BJ (cell line): ENCODE data around the gene SMARCD1. TPM values are rescaled to one million over a fixed set of nuclear protein-coding genes. Genes with fewer than 3 reads are reported as not detected.

Experiments used
- CTCF ChIA-PET: fragments of 350-600 bp; formaldehyde crosslinking; extraction: SDS; loops from one replicate; lab custom pipeline; 2021; ENCODE audit warnings: antibody characterized with exemption, inconsistent platforms; lab: Yijun Ruan, JAX
- POLR2A ChIA-PET: fragments of 300-600 bp; sonication (Branson Sonifier 250); formaldehyde crosslinking; extraction: SDS; loops from one replicate; lab custom pipeline; 2021; ENCODE audit warnings: antibody characterized with exemption; lab: Charles Lee
- DNase-seq: peaks from one replicate; pipeline ENCODE4 v3.0.0-alpha.2; 2011; ENCODE audit warnings: low read depth
- H3K27me3 ChIP-seq: 2 replicates; pipeline ENCODE4 v1.6.0; 2011; ENCODE audit warnings: low read length; ENCODE audit not compliant: control insufficient read depth, insufficient read depth
- H3K36me3 ChIP-seq: 2 replicates; pipeline ENCODE4 v1.5.1; 2011; ENCODE audit warnings: low read length; ENCODE audit not compliant: control insufficient read depth, insufficient read depth
- H3K4me3 ChIP-seq: 2 replicates; pipeline ENCODE4 v1.5.1; 2011; ENCODE audit warnings: low read depth, mild to moderate bottlenecking, control low read depth, low read length
- CTCF ChIP-seq: IDR thresholded peaks from 2 replicates; pipeline ENCODE4 v1.5.1; 2011; ENCODE audit warnings: low read depth, mild to moderate bottlenecking, control low read depth, inconsistent platforms, low read length, moderate library complexity; ENCODE audit not compliant: insufficient read depth
- polyA plus RNA-seq: library from polyadenylated mRNA; depleted of rRNA; stranded (reverse); fragments of >200 nt; gene quantifications from 2 replicates; pipeline ENCODE4 v1.2.3, GENCODE V29; 2011

SMARCD1 gene
- polyA plus RNA-seq, 1 experiment: 56.0 TPM

GRCh38 chr12:50056639-50056976 lies 28.5 kb upstream of the SMARCD1 start:
- CTCF ChIA-PET: interaction anchor here (0.7 to 10.7 kb wide), 31 partner anchors 9 to 565 kb away, joined by 3 to 301 read pairs (median 5); partner anchors contain the start of genes AQP5, AQP6 and RACGAP1
- DNase-seq: no peak
- POLR2A ChIA-PET: no interaction called here
- peaks cover 15% of the 10 kb centered on the region for H3K27me3 ChIP-seq
- peak overlapping the region; percentile 54 for H3K4me3 ChIP-seq
- H3K36me3 ChIP-seq: no peaks in the 10 kb centered on the region
- no peak for TF ChIP-seq CTCF

GRCh38 chr12:50057000-50057841 lies 27.9 kb upstream of the SMARCD1 start, which contains the start of gene ASIC1:
TSS of gene ASIC1 (plus strand) at chr12:50057596. CDS start at chr12:50058767, 1,171 bp downstream.
- Histone ChIP-seq H3K36me3 (no peaks in the 10 kb centered on the region), H3K27me3 (peaks cover 13% of the 10 kb centered on the region), H3K4me3 (peak within 1 kb of the TSS; percentile 54)
- CTCF ChIA-PET: interaction anchor here (0.7 to 19.9 kb wide), 11 partner anchors 9 to 189 kb away, joined by 3 to 578 read pairs (median 24); partner anchors contain the start of genes AQP5 and AQP6
- POLR2A ChIA-PET: no interaction called here
- no peak for DNase-seq
- TF ChIP-seq CTCF: no peak

GRCh38 chr12:50057896-50058670 lies 27.1 kb upstream of the SMARCD1 start:
- peaks cover 7% of the 10 kb centered on the region for H3K27me3 ChIP-seq
- POLR2A ChIA-PET: no interaction called here
- H3K36me3 ChIP-seq: no peaks in the 10 kb centered on the region
- peak overlapping the region; percentile 54 for H3K4me3 ChIP-seq
- no peak for DNase-seq
- TF ChIP-seq CTCF: no peak
- CTCF ChIA-PET: interaction anchor here (0.7 to 19.9 kb wide), 6 partner anchors 10 to 91 kb away, joined by 3 to 578 read pairs (median 24); partner anchors contain the start of genes AQP5 and AQP6

GRCh38 chr12:50058743-50059312 lies 26.3 kb upstream of the SMARCD1 start:
- Histone ChIP-seq H3K4me3 (no peak overlapping the region), H3K27me3 (peaks cover 6% of the 10 kb centered on the region), H3K36me3 (no peaks in the 10 kb centered on the region)
- CTCF ChIA-PET: interaction anchor here (0.6 to 19.9 kb wide), 7 partner anchors 9 to 195 kb away, joined by 3 to 578 read pairs (median 23); partner anchors contain the start of genes AQP5, AQP6 and COX14
- POLR2A ChIA-PET: no interaction called here
- no peak for TF ChIP-seq CTCF
- DNase-seq: no peak
